ENCODE data around the gene AKR1C1.
"Not testable (repeated sequence)": the region's sequence is repeated elsewhere in the genome, so short reads cannot be mapped to it uniquely, and the experiment has no call there.

AKR1C1 gene

DNA sequence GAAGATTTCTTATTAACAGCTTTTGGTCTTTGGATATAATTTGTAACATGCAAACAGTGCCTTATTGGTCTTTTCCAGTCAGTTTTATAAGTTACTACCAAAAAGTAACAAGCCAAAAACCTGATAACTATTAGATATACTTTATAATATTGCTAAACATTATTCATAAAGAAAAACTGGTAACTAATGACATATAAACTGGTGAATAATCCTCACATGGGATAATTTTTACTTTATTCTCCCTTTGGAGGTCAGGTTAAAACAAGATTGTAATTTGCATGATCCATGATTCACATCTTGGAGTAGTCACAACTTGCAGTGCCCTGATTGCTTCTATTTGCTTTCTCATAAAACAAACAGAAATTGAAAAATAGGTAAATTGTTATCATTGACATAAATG is 41.3 kb downstream of the AKR1C1 start:
- DNase-seq (ENCODE audit: low read depth in 2 of 2); H3K4me3 ChIP-seq (replicated peaks in 1 of 2; ENCODE audit: low read depth in 2 of 2, low read length in 2 of 2): not testable (repeated sequence)

DNA sequence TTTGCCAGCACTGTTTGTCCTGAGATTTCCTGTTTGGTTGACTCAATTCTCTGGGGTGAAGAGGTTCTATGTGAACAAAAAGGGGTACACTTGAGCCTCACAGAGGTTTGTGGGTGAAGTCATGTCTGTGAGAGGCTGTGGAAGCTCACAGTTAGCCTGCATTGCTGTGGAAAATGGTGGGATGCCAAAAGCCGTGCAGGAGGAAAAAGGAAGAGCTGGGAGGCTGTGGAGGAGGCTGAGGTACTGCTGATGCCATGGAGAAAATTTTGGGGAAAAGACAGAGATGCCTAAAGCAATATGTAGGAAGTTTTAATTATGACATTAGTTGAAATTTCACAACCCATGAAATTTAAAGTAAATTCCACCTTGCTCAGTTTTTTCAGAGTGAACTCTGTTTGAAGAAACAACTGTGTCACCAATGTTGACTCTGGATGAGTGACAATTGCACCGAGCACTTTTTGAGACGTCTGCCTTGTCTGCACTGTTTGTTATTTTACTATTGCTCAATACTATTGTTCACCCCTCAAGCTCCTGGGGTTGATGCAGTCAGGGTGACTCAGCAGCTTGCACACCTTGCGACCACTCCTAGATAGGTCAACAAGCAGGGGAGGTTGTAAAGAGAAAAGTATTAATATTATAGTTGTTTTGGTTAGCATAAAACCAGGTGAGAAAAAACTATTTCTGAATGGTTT is 45.8 kb downstream of the AKR1C1 start:
- H3K4me3 ChIP-seq (replicated peaks in 1 of 2; ENCODE audit: low read depth in 2 of 2, low read length in 2 of 2) = not testable (repeated sequence)
- DNase-seq (ENCODE audit: low read depth in 2 of 2) = peak in 1 of 2 donors; percentile 63

DNA sequence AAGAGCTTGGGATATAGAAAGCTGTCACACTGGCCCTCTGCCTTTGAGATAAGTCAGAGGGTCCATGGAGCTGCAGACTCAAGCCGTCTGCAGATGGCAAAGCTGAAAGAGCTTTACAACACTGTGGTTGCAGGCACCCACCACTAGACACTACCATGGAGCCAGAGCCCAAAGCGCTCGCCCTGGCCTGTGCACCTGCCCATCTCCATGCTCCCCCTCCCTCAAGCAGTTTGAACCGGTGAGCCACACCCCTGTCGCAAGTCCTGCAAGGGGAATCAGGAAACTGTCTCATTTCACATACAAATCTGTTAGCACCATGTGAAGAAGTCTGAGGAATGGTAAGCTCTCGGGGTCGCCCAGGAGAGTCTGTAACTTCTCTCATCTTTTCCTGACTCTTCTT is 46.8 kb downstream of the AKR1C1 start:
- DNase-seq (ENCODE audit: low read depth in 2 of 2); H3K4me3 ChIP-seq (replicated peaks in 1 of 2; ENCODE audit: low read depth in 2 of 2, low read length in 2 of 2): not testable (repeated sequence)

DNA sequence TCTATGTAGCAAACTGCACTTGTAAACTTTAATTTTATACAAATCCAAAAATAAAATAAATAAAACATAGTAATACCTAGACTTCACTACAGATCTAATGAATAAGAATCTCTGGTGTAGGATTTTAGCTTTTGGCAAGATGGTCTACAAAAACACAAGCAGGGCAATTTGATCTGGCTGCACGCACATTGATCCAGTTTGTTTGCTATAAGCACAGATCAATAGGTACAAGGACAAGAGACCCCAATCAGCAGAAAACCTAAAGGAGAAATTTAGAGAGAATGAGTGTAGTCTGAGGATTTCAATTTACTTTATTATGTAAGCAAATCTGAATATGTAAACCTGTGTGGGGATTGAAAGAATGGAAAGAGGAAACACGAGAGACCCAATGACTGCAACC is 48.2 kb downstream of the AKR1C1 start:
- not testable (repeated sequence) for H3K4me3 ChIP-seq (replicated peaks in 1 of 2; ENCODE audit: low read depth in 2 of 2, low read length in 2 of 2); DNase-seq (ENCODE audit: low read depth in 2 of 2)

DNA sequence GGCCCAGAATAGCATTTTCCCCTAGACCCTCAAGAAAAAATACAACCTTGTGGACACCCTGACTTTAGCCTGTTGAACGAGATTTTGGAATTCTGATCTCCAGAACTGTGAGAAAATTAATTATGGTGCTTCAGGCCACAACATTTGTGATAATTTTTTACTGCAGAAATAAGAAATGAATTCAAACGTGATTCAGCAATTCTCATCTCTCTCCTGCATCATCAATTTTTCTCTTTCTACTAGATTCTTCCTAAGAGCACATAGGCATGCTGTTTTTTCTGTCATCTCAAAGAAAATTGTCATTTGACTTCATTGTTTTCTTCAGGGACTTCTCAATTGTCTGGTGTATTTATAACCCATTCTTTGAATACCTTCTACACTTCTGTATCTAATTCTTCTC is 49.4 kb downstream of the AKR1C1 start:
- no peak overlapping the region for H3K4me3 ChIP-seq (replicated peaks in 1 of 2; ENCODE audit: low read depth in 2 of 2, low read length in 2 of 2)
- DNase-seq (ENCODE audit: low read depth in 2 of 2) = no peak
- TF ChIP-seq, protein P1, sequence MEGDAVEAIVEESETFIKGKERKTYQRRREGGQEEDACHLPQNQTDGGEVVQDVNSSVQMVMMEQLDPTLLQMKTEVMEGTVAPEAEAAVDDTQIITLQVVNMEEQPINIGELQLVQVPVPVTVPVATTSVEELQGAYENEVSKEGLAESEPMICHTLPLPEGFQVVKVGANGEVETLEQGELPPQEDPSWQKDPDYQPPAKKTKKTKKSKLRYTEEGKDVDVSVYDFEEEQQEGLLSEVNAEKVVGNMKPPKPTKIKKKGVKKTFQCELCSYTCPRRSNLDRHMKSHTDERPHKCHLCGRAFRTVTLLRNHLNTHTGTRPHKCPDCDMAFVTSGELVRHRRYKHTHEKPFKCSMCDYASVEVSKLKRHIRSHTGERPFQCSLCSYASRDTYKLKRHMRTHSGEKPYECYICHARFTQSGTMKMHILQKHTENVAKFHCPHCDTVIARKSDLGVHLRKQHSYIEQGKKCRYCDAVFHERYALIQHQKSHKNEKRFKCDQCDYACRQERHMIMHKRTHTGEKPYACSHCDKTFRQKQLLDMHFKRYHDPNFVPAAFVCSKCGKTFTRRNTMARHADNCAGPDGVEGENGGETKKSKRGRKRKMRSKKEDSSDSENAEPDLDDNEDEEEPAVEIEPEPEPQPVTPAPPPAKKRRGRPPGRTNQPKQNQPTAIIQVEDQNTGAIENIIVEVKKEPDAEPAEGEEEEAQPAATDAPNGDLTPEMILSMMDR (IDR thresholded peaks at IDR 0.05; ENCODE audit: low read depth, low read length) = no peak

DNA sequence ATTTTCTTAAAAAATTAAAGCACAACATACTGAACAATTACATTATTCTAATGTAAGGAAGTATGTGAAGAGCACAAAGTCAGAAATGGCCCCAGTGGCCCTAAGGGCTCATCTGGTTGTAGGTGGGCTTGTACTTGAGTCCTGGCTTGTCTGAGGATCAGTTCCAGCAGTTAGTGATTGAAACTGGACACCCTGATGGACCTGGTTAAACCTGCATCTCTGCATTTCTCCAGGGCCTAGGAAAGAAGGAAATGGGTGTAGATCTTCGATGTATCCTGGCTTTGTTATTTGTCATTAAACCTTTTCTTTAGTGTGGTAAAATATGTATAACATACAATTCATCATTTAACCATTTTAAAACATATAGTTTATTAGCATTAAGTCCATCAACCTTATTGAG is 50.2 kb downstream of the AKR1C1 start:
- TF ChIP-seq, protein P1 (IDR thresholded peaks at IDR 0.05; ENCODE audit: low read depth, low read length) = no peak
- no peak for DNase-seq (ENCODE audit: low read depth in 2 of 2)
- no peak overlapping the region for H3K4me3 ChIP-seq (replicated peaks in 1 of 2; ENCODE audit: low read depth in 2 of 2, low read length in 2 of 2)

DNA sequence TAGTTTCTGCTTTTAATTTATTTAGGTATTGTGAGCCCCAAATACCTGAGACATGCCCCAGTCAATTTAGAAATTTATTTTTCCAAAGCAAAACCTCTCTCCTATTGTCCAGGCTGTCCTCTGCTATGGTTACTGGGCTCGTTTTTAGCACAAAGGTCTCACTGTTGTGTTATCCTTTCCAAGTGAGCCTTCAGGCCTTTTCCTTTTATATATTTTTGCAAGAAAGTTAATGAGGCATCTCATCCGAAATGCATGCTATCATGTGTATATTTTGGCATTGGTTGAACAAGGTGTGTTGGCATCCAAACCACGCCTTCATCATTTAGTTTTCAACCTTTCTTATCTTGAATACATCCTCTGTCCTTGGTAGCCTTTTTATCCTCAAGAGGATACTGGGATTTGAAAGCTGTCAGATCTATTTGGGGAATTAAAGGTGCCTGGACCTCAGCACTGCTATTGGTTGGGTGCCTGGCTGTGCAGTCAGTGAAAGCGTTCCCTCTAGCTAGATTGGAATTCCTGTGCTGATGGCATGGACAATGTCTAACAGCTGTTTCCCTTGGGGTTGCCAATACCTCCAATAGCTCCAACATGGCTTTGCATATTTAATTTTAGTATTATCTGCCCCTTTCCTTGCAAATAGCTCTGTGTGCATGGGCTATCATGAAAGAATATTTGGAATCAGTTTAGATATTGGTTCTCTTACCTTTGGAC is 51.1 kb downstream of the AKR1C1 start:
- not testable (repeated sequence) for H3K4me3 ChIP-seq (replicated peaks in 1 of 2; ENCODE audit: low read depth in 2 of 2, low read length in 2 of 2); DNase-seq (ENCODE audit: low read depth in 2 of 2)

DNA sequence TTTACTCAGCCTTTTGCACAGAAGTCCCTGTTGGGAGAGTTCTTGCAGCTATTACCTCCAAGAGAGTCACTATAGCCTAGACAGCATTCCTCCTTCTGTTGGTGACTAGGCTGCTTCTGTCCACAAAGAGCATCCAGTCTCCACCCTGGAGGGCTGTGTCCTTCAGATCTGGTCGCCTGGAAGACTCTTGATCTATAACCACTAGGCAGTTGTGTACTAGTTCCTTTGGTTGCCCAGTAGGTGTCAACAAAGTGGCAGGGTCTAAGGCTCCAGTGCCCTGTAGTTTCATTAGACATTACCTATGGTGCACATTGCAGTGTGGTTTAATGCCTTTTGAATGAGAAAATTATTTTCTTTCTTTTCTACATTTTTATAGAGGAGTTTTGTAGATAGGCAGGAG is 51.7 kb downstream of the AKR1C1 start:
- TF ChIP-seq, protein P1 (IDR thresholded peaks at IDR 0.05; ENCODE audit: low read depth, low read length) = peak; percentile 34
- H3K4me3 ChIP-seq (replicated peaks in 1 of 2; ENCODE audit: low read depth in 2 of 2, low read length in 2 of 2) = no peak overlapping the region
- peak; percentile 43 to 49 for DNase-seq (ENCODE audit: low read depth in 2 of 2)

DNA sequence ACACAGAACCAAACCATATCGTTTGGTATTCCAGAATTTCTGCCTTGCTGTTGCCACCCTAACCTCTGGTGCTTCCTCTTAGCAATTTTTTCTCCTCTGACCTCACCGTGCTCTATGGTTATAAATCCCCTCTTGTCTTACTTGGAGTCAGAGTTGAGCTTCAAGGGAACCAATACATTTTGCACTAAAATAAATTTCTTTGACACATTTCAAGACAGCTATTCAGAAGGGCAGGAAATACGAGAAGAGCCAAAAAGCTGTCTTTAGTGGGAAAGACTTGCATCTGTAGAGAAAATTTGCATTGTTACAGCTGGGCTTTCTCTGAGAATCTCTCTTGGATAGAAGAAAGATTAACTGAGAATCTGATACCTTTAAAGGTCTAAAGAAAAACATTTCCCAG is 54.9 kb downstream of the AKR1C1 start:
- no peak overlapping the region for H3K4me3 ChIP-seq (replicated peaks in 1 of 2; ENCODE audit: low read depth in 2 of 2, low read length in 2 of 2)
- TF ChIP-seq, protein P1 (IDR thresholded peaks at IDR 0.05; ENCODE audit: low read depth, low read length) = no peak
- peak in 1 of 2 donors; percentile 59 for DNase-seq (ENCODE audit: low read depth in 2 of 2)
